ENCODE measurements around the gene FBLIM1.
A peak's percentile ranks its signal among the peaks of the same experiment; 100 is the strongest.

The FBLIM1 gene

GRCh38 chr1:15761366-15762128 is 3.0 kb downstream of the FBLIM1 start:
- no peak overlapping the region for H3K4me3 ChIP-seq (ENCODE audit: low read depth, low read length)
- TF ChIP-seq ZFP37 (tag by site-specific recombination; IDR thresholded peaks at IDR 0.05) (no peak), INSM2 (tag by site-specific recombination; IDR thresholded peaks at IDR 0.05) (no peak), ZBTB1 (tag by site-specific recombination; IDR thresholded peaks at IDR 0.05) (no peak), FEZF1 (tag by site-specific recombination; IDR thresholded peaks at IDR 0.05) (peak; percentile 65)

GRCh38 chr1:15762546-15762945 is 4.0 kb downstream of the FBLIM1 start:
- H3K4me1 ChIP-seq (ENCODE audit: control insufficient read depth, insufficient read depth, low read length): peaks cover 7% of the 10 kb centered on the region; the same call in 1 of the 2 replicates
- TF ChIP-seq ZBTB26 (tag by site-specific recombination; optimal IDR thresholded peaks at IDR 0.05): no peak
- TF ChIP-seq ZBTB17 (tag by site-specific recombination; IDR thresholded peaks at IDR 0.05): peak; percentile 14; the same call in 1 of the 2 replicates
- no peak overlapping the region for H3K4me3 ChIP-seq (ENCODE audit: low read depth, low read length)
- CTCF ChIA-PET: interaction anchor here (0.6 to 0.7 kb wide), 3 partner anchors 140 to 440 kb away, joined by 3 to 4 read pairs (median 3); no protein-coding TSS in a partner anchor
- no peak overlapping the region for H3K27ac ChIP-seq (ENCODE audit: extremely low read depth, low read depth, low read length)
- POLR2A ChIA-PET: interaction anchor here (0.7 kb wide), 1 partner anchor 21 kb away, joined by 4 read pairs; no protein-coding TSS in a partner anchor
- H3K36me3 ChIP-seq (ENCODE audit: control insufficient read depth in 2 of 2, insufficient read depth in 1 of 2, low read length in 2 of 2): peaks cover 0 to 29% of the 10 kb centered on the region in 2 experiments; a peak in 1 of 3 replicates
- no peaks in the 10 kb centered on the region for H3K9me3 ChIP-seq (ENCODE audit: control insufficient read depth, insufficient read depth, low read depth, low read length)

More at GRCh38 chr1:15761366-15762128, 3.0 kb downstream of the FBLIM1 start:
- Histone ChIP-seq H3K4me1 (ENCODE audit: control insufficient read depth, insufficient read depth, low read length) (peaks cover 7% of the 10 kb centered on the region; the same call in 1 of the 2 replicates), H3K9me3 (ENCODE audit: control insufficient read depth, insufficient read depth, low read depth, low read length) (no peaks in the 10 kb centered on the region), H3K27ac (ENCODE audit: extremely low read depth, low read depth, low read length) (no peak overlapping the region), H3K36me3 (ENCODE audit: control insufficient read depth in 2 of 2, insufficient read depth in 1 of 2, low read length in 2 of 2) (peaks cover 0 to 23% of the 10 kb centered on the region in 2 experiments; a peak in 1 of 3 replicates)
- POLR2A ChIA-PET: interaction anchor here (0.6 kb wide), 1 partner anchor 532 kb away, joined by 3 read pairs; no protein-coding TSS in a partner anchor
- CTCF ChIA-PET: interaction anchor here (0.6 to 1.3 kb wide), 4 partner anchors 20 to 216 kb away, joined by 3 to 10 read pairs (median 4); no protein-coding TSS in a partner anchor

GRCh38 chr1:15764269-15764764 is 5.7 kb downstream of the FBLIM1 start:
- POLR2A ChIA-PET: no interaction called here
- H3K36me3 ChIP-seq (ENCODE audit: control insufficient read depth in 2 of 2, insufficient read depth in 1 of 2, low read length in 2 of 2): peaks cover 4 to 45% of the 10 kb centered on the region in 2 experiments; a peak in 2 of 3 replicates
- CTCF ChIA-PET: interaction anchor here (0.5 kb wide), 1 partner anchor 21 kb away, joined by 4 read pairs; no protein-coding TSS in a partner anchor
- peaks cover 4% of the 10 kb centered on the region; the same call in 1 of the 2 replicates for H3K4me1 ChIP-seq (ENCODE audit: control insufficient read depth, insufficient read depth, low read length)
- no peak overlapping the region for H3K27ac ChIP-seq (ENCODE audit: extremely low read depth, low read depth, low read length)
- TF ChIP-seq ZIC2 (tag by site-specific recombination; IDR thresholded peaks at IDR 0.05) (peak; percentile 72), SP2 (tag by site-specific recombination; IDR thresholded peaks at IDR 0.05) (0 out of 2 replicates have a peak, but pooled peaks have one; percentile 15), KLF1 (tag by site-specific recombination; IDR thresholded peaks at IDR 0.05) (0 out of 2 replicates have a peak, but pooled peaks have one; percentile 50), ZNF600 (tag by site-specific recombination; IDR thresholded peaks at IDR 0.05) (0 out of 2 replicates have a peak, but pooled peaks have one; percentile 53), ZNF248 (tag by site-specific recombination; IDR thresholded peaks at IDR 0.05) (no peak), ZNF548 (tag by site-specific recombination; IDR thresholded peaks at IDR 0.05) (peak; percentile 82), ZBTB48 (tag by site-specific recombination; IDR thresholded peaks at IDR 0.05) (no peak), ZNF645 (tag by site-specific recombination; IDR thresholded peaks at IDR 0.05) (no peak)
- H3K9me3 ChIP-seq (ENCODE audit: control insufficient read depth, insufficient read depth, low read depth, low read length): no peaks in the 10 kb centered on the region
- H3K4me3 ChIP-seq (ENCODE audit: low read depth, low read length): no peak overlapping the region

Data from HEK293 (cell line).